Endothelial cell of umbilical vein (primary cell): ENCODE data around the gene PCGF1. TPM values are rescaled to one million over a fixed set of nuclear protein-coding genes. Genes with fewer than 3 reads are reported as not detected.

ENCODE experiments used
- BruUV-seq: library from RNA; stranded (reverse); fragments of 400-500 nt; replicated peaks from 2 replicates; lab custom pipeline; 2021; lab: Mats Ljungman, UMichigan
- CTCF ChIA-PET: fragments of 300-600, 350-600 bp; sonication (Branson Sonifier 250); formaldehyde crosslinking; loops from one replicate; lab custom pipeline; 2021; ENCODE audit warnings: antibody characterized with exemption, inconsistent platforms; lab: Charles Lee
- POLR2A ChIA-PET: fragments of 300-600, 350-600 bp; sonication (Branson Sonifier 250); formaldehyde crosslinking; loops from one replicate; lab custom pipeline; 2021; ENCODE audit warnings: antibody characterized with exemption, inconsistent platforms; lab: Charles Lee
- DNase-seq: peaks from one replicate; pipeline ENCODE4 v3.0.0-alpha.2; 2011; ENCODE audit warnings: low read depth, low spot score
- FAIRE-seq: peaks from 2 replicates; lab custom pipeline; 2011; peaks lifted over from hg19 to GRCh38; lab: Jason Lieb, UNC
- H2AFZ ChIP-seq: 2 replicates; pipeline ENCODE4 v1.6.0; 2012; ENCODE audit warnings: low read depth, low read length, control low read depth, inconsistent platforms
- H3K27ac ChIP-seq: 2 replicates; pipeline ENCODE4 v1.5.1; 2011; ENCODE audit warnings: low read depth, mild to moderate bottlenecking, control low read depth, low read length, moderate library complexity; ENCODE audit not compliant: insufficient read depth
- H3K27me3 ChIP-seq, 2 experiments: 2 replicates each; pipeline versions ENCODE4 v1.6.0 to v1.6.1; 2011; ENCODE audit warnings: low read length in 2 of 2, mixed read lengths in 1 of 2; ENCODE audit not compliant: control insufficient read depth in 2 of 2, insufficient read depth in 2 of 2
- H3K36me3 ChIP-seq, 2 experiments: 2 replicates in 1 of 2; 3 replicates in 1 of 2; pipeline ENCODE4 v1.5.1; 2011; ENCODE audit warnings: low read length in 2 of 2, mild to moderate bottlenecking in 1 of 2, moderate library complexity in 1 of 2; ENCODE audit not compliant: control insufficient read depth in 2 of 2, insufficient read depth in 2 of 2; ENCODE audit errors: extremely low read depth in 1 of 2
- H3K4me1 ChIP-seq: 3 replicates; pipeline ENCODE4 v1.5.1; 2011; ENCODE audit warnings: mild to moderate bottlenecking, low read length; ENCODE audit not compliant: control insufficient read depth, insufficient read depth; ENCODE audit errors: extremely low read depth
- H3K4me2 ChIP-seq: 2 replicates; pipeline ENCODE4 v1.6.1; 2011; ENCODE audit warnings: low read length, control low read depth, mixed read lengths; ENCODE audit not compliant: insufficient read depth
- H3K4me3 ChIP-seq, 3 experiments: fragments of 200-600 bp in 1 of 3; sonication (generic), shearing (Covaris generic) in 1 of 3; replicated peaks in 1 of 3; 2 replicates each; pipeline ENCODE4 v1.5.1; 2011 to 2016; ENCODE audit warnings: control low read depth in 3 of 3, low read length in 3 of 3, mild to moderate bottlenecking in 2 of 3, inconsistent platforms in 1 of 3, low read depth in 1 of 3, moderate library complexity in 1 of 3; ENCODE audit not compliant: insufficient read depth in 1 of 3
- H3K79me2 ChIP-seq: 2 replicates; pipeline ENCODE4 v1.6.0; 2012; ENCODE audit warnings: low read length, inconsistent platforms; ENCODE audit not compliant: control insufficient read depth, insufficient read depth
- H3K9ac ChIP-seq: replicated peaks from 2 replicates; pipeline ENCODE3; 2011; ENCODE audit warnings: low read length, control low read depth; ENCODE audit not compliant: insufficient read depth; ENCODE audit errors: extremely low read depth
- H3K9me1 ChIP-seq: replicated peaks from 3 replicates; pipeline ENCODE4 v1.6.0; 2011; ENCODE audit warnings: mild to moderate bottlenecking, low read length; ENCODE audit not compliant: control insufficient read depth, insufficient read depth; ENCODE audit errors: extremely low read depth
- H3K9me3 ChIP-seq: replicated peaks from 2 replicates; pipeline ENCODE4 v1.5.1; 2012; ENCODE audit warnings: low read length, inconsistent platforms; ENCODE audit not compliant: control insufficient read depth, insufficient read depth
- H4K20me1 ChIP-seq: replicated peaks from 2 replicates; pipeline ENCODE3; 2011; ENCODE audit warnings: mild to moderate bottlenecking, low read length; ENCODE audit not compliant: control insufficient read depth, insufficient read depth; ENCODE audit errors: extremely low read depth
- EZH2 ChIP-seq: IDR thresholded peaks from 2 replicates; pipeline ENCODE4 v1.6.1; 2012; ENCODE audit warnings: borderline replicate concordance, low read depth, mild to moderate bottlenecking, moderate library complexity, low read length, inconsistent platforms; ENCODE audit not compliant: severe bottlenecking
- FOS ChIP-seq: IDR thresholded peaks from 2 replicates; pipeline ENCODE4 v1.6.1; 2011; ENCODE audit warnings: mild to moderate bottlenecking, low read length, moderate library complexity, borderline replicate concordance; ENCODE audit not compliant: insufficient read depth
- GATA2 ChIP-seq: IDR thresholded peaks from 2 replicates; pipeline ENCODE4 v1.7.0; 2011; ENCODE audit warnings: low read depth, mild to moderate bottlenecking, moderate library complexity, mixed read lengths, low read length; ENCODE audit not compliant: insufficient read length, insufficient read depth
- JUN ChIP-seq: IDR thresholded peaks from 2 replicates; pipeline ENCODE4 v1.6.1; 2011; ENCODE audit warnings: borderline replicate concordance, low read depth; ENCODE audit not compliant: insufficient read length, insufficient read depth
- MYC ChIP-seq: IDR thresholded peaks from one replicate; pipeline ENCODE4 v1.6.1; 2011; ENCODE audit warnings: mild to moderate bottlenecking, low read depth, low read length
- POLR2A ChIP-seq: IDR thresholded peaks from 2 replicates; pipeline ENCODE4 v1.6.1; 2012; ENCODE audit warnings: low read depth, mild to moderate bottlenecking, control low read depth, low read length
- POLR2AphosphoS5 ChIP-seq: IDR thresholded peaks from 2 replicates; pipeline ENCODE4 v1.6.1; 2012; ENCODE audit warnings: low read depth, mild to moderate bottlenecking, control low read depth, low read length, moderate library complexity; ENCODE audit not compliant: insufficient read depth
- dilution Hi-C: fragments of 300-500 bp; cut with MboI; formaldehyde crosslinking; loops from one replicate; pipeline ENCODE4 v1.15.0; 2019; ENCODE audit warnings: low sequenced_read_pairs; ENCODE audit not compliant: extremely low pct_ligation_motif_present
- intact Hi-C: fragments of 100-400 bp; cut with micrococcal nuclease; formaldehyde crosslinking; loops from one replicate; pipeline ENCODE4 v1.10.0; 2022
- polyA plus RNA-seq, 4 experiments: library from polyadenylated mRNA; depleted of rRNA in 3 of 4; stranded (reverse) in 3 of 4; unstranded in 1 of 4; fragments of >200 nt; gene quantifications; 2 replicates each; pipeline versions ENCODE4 v1.2.1 to v1.2.3, GENCODE V29; 2011 to 2012; ENCODE audit warnings: missing spikeins in 1 of 4
- total RNA-seq: library from RNA; stranded (reverse); gene quantifications from 2 replicates; pipeline ENCODE4 v1.2.3, GENCODE V29; 2021
- TF ChIP-seq, protein P1 (sequence below), 2 donors: IDR thresholded peaks; 1 replicate in 1 of 2; 2 replicates in 1 of 2; pipeline ENCODE4 v1.5.1; 2011; ENCODE audit warnings: low read length in 2 of 2, mild to moderate bottlenecking in 2 of 2, moderate library complexity in 2 of 2, control low read depth in 1 of 2, inconsistent platforms in 1 of 2, low read depth in 1 of 2; ENCODE audit not compliant: insufficient read depth in 1 of 2; ENCODE audit errors: extremely low read depth in 1 of 2
- TF ChIP-seq, protein P2 (sequence below): IDR thresholded peaks from 2 replicates; pipeline ENCODE4 v1.6.1; 2011; ENCODE audit not compliant: insufficient read depth, insufficient read length

The PCGF1 gene
- total and polyA plus RNA-seq, 2 donors (not counting 3 experiments of a cell fraction or from before 2014, with no cell fraction given) = 17.4 to 19.2 TPM

DNA sequence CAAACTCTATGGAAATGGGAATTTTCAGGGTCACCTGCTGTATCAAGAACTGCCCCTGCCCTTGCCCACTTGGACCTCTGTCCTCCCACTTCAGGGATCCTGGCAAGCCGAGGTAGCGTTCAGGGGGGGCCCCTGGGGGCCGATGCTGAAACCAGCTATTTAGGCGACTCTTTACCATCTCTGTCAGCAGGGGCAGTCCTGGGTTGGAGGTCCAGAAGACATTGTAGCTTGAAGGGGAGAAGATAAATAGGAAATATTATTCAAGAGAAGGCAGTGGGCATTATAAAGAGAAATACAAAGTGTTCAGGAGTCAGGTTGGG lies 44.7 kb downstream of the PCGF1 start:
- ChIA-PET POLR2A (no interaction called here), CTCF (no interaction called here)
- no peaks in the 10 kb centered on the region for H3K9me1 ChIP-seq
- peaks cover 17% of the 10 kb centered on the region for H3K79me2 ChIP-seq
- no peaks in the 10 kb centered on the region for H3K9me3 ChIP-seq
- no peak for DNase-seq
- BruUV-seq = no TSS peak
- H3K36me3 ChIP-seq = peaks cover 0 to 12% of the 10 kb centered on the region in 2 experiments
- H3K9ac ChIP-seq = no peak overlapping the region
- dilution Hi-C loops = no loop called here
- no peak overlapping the region for H2AFZ ChIP-seq
- H3K4me3 ChIP-seq = no peak overlapping the region
- no peak overlapping the region for H3K4me2 ChIP-seq
- FAIRE-seq = no peak
- intact Hi-C loops = no loop called here
- no peak overlapping the region for H3K27ac ChIP-seq
- no peaks in the 10 kb centered on the region for H3K27me3 ChIP-seq
- TF ChIP-seq JUN (no peak), FOS (no peak), GATA2 (no peak), MYC (no peak), EZH2 (no peak), POLR2AphosphoS5 (no peak), POLR2A (no peak)
- TF ChIP-seq, protein P1, sequence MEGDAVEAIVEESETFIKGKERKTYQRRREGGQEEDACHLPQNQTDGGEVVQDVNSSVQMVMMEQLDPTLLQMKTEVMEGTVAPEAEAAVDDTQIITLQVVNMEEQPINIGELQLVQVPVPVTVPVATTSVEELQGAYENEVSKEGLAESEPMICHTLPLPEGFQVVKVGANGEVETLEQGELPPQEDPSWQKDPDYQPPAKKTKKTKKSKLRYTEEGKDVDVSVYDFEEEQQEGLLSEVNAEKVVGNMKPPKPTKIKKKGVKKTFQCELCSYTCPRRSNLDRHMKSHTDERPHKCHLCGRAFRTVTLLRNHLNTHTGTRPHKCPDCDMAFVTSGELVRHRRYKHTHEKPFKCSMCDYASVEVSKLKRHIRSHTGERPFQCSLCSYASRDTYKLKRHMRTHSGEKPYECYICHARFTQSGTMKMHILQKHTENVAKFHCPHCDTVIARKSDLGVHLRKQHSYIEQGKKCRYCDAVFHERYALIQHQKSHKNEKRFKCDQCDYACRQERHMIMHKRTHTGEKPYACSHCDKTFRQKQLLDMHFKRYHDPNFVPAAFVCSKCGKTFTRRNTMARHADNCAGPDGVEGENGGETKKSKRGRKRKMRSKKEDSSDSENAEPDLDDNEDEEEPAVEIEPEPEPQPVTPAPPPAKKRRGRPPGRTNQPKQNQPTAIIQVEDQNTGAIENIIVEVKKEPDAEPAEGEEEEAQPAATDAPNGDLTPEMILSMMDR (IDR thresholded peaks at IDR 0.05; ENCODE audit: extremely low read depth in 1 of 2, insufficient read depth in 1 of 2, low read depth in 1 of 2, low read length in 2 of 2) = no peak
- TF ChIP-seq, protein P2, sequence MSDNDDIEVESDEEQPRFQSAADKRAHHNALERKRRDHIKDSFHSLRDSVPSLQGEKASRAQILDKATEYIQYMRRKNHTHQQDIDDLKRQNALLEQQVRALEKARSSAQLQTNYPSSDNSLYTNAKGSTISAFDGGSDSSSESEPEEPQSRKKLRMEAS = no peak
- no peaks in the 10 kb centered on the region for H4K20me1 ChIP-seq
- peaks cover 15% of the 10 kb centered on the region for H3K4me1 ChIP-seq
